WTC11 (cell line): ENCODE measurements around the gene OR5AR1.

ENCODE experiments used
- ARID4B ChIP-seq: sonication (generic); formaldehyde crosslinking; IDR thresholded peaks from 2 replicates; pipeline ENCODE4 v1.8.0; 2023; ENCODE audit warnings: missing genetic modification reagents, mild to moderate bottlenecking, borderline replicate concordance
- ATF3 ChIP-seq: sonication (generic); formaldehyde crosslinking; conservative IDR thresholded peaks from 2 replicates; pipeline ENCODE4 v1.8.1; 2022; ENCODE audit warnings: mild to moderate bottlenecking, missing genetic modification reagents
- CREB1 ChIP-seq: sonication (generic); formaldehyde crosslinking; IDR thresholded peaks from 2 replicates; pipeline ENCODE4 v1.8.0; 2023; ENCODE audit warnings: mild to moderate bottlenecking, missing genetic modification reagents
- CTCF ChIP-seq: fragments of 200-600 bp; IDR thresholded peaks from 2 replicates; pipeline ENCODE4 v1.8.0; 2022; ENCODE audit warnings: antibody characterized with exemption
- FOXP4 ChIP-seq: sonication (generic); formaldehyde crosslinking; IDR thresholded peaks from 2 replicates; pipeline ENCODE4 v1.8.0; 2022; ENCODE audit warnings: mild to moderate bottlenecking, missing genetic modification reagents
- NFYB ChIP-seq: sonication (generic); formaldehyde crosslinking; conservative IDR thresholded peaks from 2 replicates; pipeline ENCODE4 v1.8.0; 2022; ENCODE audit warnings: low read depth, missing genetic modification reagents
- NR1H2 ChIP-seq: sonication (generic); formaldehyde crosslinking; IDR thresholded peaks from 2 replicates; pipeline ENCODE4 v1.9.0; 2021; ENCODE audit warnings: mild to moderate bottlenecking, moderate library complexity, missing genetic modification reagents
- SOX15 ChIP-seq: fragments of 250-450 bp; sonication (Bioruptor Pico); IDR thresholded peaks from 2 replicates; pipeline ENCODE4 v1.9.0; 2021; ENCODE audit warnings: mild to moderate bottlenecking
- SP1 ChIP-seq: sonication (generic); formaldehyde crosslinking; conservative IDR thresholded peaks from 2 replicates; pipeline ENCODE4 v1.8.1; 2022; ENCODE audit warnings: missing genetic modification reagents
- TEAD4 ChIP-seq: sonication (generic); formaldehyde crosslinking; IDR thresholded peaks from 2 replicates; pipeline ENCODE4 v1.8.0; 2022; ENCODE audit warnings: mild to moderate bottlenecking, missing genetic modification reagents
- USF2 ChIP-seq: sonication (generic); formaldehyde crosslinking; IDR thresholded peaks from 2 replicates; pipeline ENCODE4 v1.8.1; 2023; ENCODE audit warnings: mild to moderate bottlenecking, missing genetic modification reagents, moderate library complexity
- ZNF121 ChIP-seq: sonication (generic); formaldehyde crosslinking; IDR thresholded peaks from 2 replicates; pipeline ENCODE4 v1.8.0; 2023; ENCODE audit warnings: missing genetic modification reagents
- ZNF317 ChIP-seq: sonication (generic); formaldehyde crosslinking; IDR thresholded peaks from 2 replicates; pipeline ENCODE4 v1.8.1; 2023; ENCODE audit warnings: low read depth, mild to moderate bottlenecking, moderate library complexity, missing genetic modification reagents, borderline replicate concordance
- ZNF512 ChIP-seq: sonication (generic); formaldehyde crosslinking; IDR thresholded peaks from 2 replicates; pipeline ENCODE4 v1.8.1; 2022; ENCODE audit warnings: missing genetic modification reagents, borderline replicate concordance

- no peak for TF ChIP-seq CTCF
- TF ChIP-seq SP1 (CRISPR knock-in tag) = no peak
- no peak for TF ChIP-seq USF2 (CRISPR knock-in tag)
- TF ChIP-seq NFYB (CRISPR knock-in tag) = no peak
- TF ChIP-seq SOX15 = no peak
- TF ChIP-seq ARID4B (CRISPR knock-in tag) = no peak
- TF ChIP-seq TEAD4 (CRISPR knock-in tag) = no peak
- TF ChIP-seq ZNF317 = no peak
- no peak for TF ChIP-seq FOXP4 (CRISPR knock-in tag)
- no peak for TF ChIP-seq ZNF512 (CRISPR knock-in tag)
- no peak for TF ChIP-seq NR1H2 (CRISPR knock-in tag)
- no peak for TF ChIP-seq ATF3
- no peak for TF ChIP-seq ZNF121
- TF ChIP-seq CREB1 = no peak
Measured at GRCh38 chr11:56714206-56714605, 50.7 kb downstream of the OR5AR1 start.
